ENCODE measurements around the gene SLC7A6OS. TPM values are rescaled to one million over a fixed set of nuclear protein-coding genes. Genes with fewer than 3 reads are reported as not detected.

The SLC7A6OS gene
- total RNA-seq: 10.3 and 14.2 TPM in 2 replicates

DNA sequence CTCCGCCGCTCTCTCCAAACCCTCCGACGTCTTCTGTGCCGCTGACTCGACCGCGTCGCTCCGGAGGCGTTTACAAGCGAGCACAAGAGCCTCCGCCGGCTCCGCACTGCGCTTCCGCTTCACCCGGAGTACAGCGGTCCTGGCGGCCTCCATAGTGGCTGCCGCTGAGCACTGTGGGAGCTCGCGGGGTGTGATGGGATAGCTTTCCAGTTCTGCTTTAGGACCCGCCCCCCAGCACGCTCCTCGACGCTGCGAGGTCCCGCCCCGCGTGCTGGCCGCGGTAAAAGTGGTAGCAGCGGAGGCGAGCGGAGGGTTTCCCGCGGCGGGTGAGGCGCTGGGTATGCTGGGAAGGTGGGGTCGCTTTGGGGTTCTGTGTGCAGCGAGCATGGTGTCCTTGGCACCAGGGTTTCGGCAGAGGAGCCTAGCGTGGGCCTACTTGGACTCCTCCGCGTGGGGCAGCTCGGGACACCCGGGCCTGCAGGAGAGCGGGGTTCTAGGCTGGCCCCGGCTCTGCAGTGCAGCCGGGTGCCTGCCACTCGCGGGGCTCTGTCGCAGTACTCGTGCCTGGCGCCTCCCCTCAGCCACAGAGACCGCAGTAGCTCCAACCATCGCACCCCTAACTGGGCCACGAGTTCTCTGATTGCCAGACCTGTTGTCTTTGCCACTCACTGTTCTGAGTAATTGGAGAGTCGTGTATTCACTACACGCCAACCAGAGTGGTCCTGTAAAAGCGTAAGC lies at the start of gene SLC7A6OS, which contains the start of gene PRMT7:
SLC7A6OS (minus strand) TSS at position 173 of the 738 bp plus-strand sequence; CDS start at position 153, 20 bp downstream.
PRMT7 (plus strand) TSS at position 246 of the 738 bp plus-strand sequence. CDS start 4,961 bp downstream, outside the sequence.
- peak within 1 kb of the TSS; percentile 92 for H3K4me3 ChIP-seq (ENCODE audit: low read depth, low read length)
- TF ChIP-seq, protein P1, sequence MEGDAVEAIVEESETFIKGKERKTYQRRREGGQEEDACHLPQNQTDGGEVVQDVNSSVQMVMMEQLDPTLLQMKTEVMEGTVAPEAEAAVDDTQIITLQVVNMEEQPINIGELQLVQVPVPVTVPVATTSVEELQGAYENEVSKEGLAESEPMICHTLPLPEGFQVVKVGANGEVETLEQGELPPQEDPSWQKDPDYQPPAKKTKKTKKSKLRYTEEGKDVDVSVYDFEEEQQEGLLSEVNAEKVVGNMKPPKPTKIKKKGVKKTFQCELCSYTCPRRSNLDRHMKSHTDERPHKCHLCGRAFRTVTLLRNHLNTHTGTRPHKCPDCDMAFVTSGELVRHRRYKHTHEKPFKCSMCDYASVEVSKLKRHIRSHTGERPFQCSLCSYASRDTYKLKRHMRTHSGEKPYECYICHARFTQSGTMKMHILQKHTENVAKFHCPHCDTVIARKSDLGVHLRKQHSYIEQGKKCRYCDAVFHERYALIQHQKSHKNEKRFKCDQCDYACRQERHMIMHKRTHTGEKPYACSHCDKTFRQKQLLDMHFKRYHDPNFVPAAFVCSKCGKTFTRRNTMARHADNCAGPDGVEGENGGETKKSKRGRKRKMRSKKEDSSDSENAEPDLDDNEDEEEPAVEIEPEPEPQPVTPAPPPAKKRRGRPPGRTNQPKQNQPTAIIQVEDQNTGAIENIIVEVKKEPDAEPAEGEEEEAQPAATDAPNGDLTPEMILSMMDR (conservative IDR thresholded peaks at IDR 0.05; ENCODE audit: low read depth, low read length): peak; percentile 30
- no peak for DNase-seq (ENCODE audit: low read depth)

DNA sequence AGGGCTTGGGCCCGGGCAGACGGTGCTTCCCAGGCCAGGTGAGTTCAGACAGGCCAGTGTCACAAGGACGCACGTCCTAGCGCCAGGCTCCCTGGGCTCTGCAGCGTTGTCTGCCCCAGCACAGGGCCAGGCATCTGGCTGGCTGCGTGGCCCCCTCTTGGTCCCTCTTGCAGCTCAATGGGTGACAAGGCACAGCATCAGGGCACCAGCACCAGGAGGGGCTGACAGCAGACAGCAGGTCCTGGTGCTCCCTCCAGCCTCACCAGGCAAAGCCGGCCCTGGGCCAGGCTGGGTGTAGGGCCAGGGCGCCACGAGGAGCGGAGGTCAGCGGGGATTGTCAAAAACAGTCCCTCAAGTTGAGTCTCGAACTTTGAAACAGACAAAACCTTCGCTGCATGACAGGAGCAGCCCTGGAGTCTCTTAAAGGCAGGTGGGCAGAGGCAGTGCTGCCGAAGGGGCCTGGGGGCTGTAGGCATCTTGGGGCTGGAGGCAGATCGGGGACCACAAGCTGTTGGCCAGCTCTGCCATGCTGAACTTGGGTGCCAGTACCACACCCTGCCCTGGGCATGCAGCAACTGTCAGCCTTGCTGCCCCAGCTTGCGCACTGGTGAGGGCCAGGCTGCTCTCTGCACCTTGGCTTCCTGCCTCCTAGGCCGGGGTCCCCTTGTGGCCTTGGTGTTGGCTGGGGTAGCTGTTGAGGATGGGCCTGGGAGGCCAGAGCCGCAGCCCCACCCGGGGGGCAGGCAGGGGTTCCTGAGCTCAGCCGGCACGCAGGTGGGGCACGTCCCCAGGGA lies 48.8 kb upstream of the SLC7A6OS start:
- TF ChIP-seq, protein P1 (conservative IDR thresholded peaks at IDR 0.05; ENCODE audit: low read depth, low read length): no peak
- no peak overlapping the region for H3K4me3 ChIP-seq (ENCODE audit: low read depth, low read length)
- no peak for DNase-seq (ENCODE audit: low read depth)

DNA sequence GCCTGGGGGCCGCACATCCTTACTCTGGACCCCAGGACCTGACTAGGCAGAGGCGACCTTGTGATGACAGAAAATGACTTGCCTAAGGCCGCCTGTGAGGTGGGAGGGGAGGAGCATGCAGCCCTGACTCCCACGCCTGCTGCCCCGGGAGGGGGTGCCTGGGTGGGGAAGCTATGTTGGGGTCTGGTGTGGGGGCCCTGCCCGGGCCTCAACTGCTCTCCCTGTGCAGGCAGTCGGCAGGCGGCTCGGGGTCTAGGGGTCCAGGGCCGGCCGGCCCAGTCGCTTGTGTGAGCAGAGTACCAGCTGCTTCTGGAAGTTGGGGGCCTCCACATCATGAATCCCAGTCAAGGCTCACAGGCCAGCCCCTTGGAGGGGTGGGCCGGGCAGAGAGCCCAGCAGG lies 48.2 kb upstream of the SLC7A6OS start:
- no peak overlapping the region for H3K4me3 ChIP-seq (ENCODE audit: low read depth, low read length)
- DNase-seq (ENCODE audit: low read depth): no peak
- TF ChIP-seq, protein P1 (conservative IDR thresholded peaks at IDR 0.05; ENCODE audit: low read depth, low read length): no peak

DNA sequence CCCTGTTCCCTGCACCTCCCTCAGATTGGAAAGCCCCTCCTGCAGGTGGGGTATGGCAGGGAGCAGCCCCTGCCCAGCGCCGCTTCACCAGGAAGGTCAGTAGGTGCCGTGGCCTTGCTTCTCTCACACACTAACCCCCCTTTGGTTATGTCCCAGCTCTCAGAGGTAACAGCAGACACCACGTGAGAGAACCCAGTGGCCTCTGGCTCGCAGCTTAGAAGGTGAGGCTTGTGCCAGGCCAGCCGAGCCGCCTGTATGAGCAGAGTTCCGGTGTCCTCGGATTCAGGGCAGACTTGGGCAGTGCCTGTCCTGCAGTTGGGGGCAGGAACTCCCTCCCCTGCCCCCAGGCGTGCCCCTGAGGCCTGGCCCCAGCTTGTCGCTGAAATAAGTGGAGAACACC lies 47.2 kb upstream of the SLC7A6OS start:
- TF ChIP-seq, protein P1 (conservative IDR thresholded peaks at IDR 0.05; ENCODE audit: low read depth, low read length): no peak
- DNase-seq (ENCODE audit: low read depth): no peak
- no peak overlapping the region for H3K4me3 ChIP-seq (ENCODE audit: low read depth, low read length)

- TF ChIP-seq, protein P1 (conservative IDR thresholded peaks at IDR 0.05; ENCODE audit: low read depth, low read length): no peak
- H3K4me3 ChIP-seq (ENCODE audit: low read depth, low read length): no peak overlapping the region
- DNase-seq (ENCODE audit: low read depth): no peak
Observed at GRCh38 chr16:68357521-68357922, 46.8 kb upstream of the SLC7A6OS start.

GRCh38 chr16:68356919-68357286 lies 46.2 kb upstream of the SLC7A6OS start:
- no peak for DNase-seq (ENCODE audit: low read depth)
- TF ChIP-seq, protein P1 (conservative IDR thresholded peaks at IDR 0.05; ENCODE audit: low read depth, low read length): no peak
- no peak overlapping the region for H3K4me3 ChIP-seq (ENCODE audit: low read depth, low read length)
